NB4 (cell line): ENCODE results near the gene SND1.

ENCODE experiments used
- CTCF ChIP-seq: IDR thresholded peaks from one replicate; pipeline ENCODE4 v1.5.1; 2012; ENCODE audit warnings: low read depth, low read length
- MAX ChIP-seq: IDR thresholded peaks from 2 replicates; pipeline ENCODE4 v1.6.1; 2011; ENCODE audit warnings: low read depth, low read length

- TF ChIP-seq CTCF, result no peak
- no peak for TF ChIP-seq MAX
Measured at GRCh38 chr7:128060018-128060417, 408.0 kb downstream of the SND1 start.
